ENCODE results near the gene MYL6. TPM values are rescaled to one million over a fixed set of nuclear protein-coding genes. Genes with fewer than 3 reads are reported as not detected.

Gene MYL6
- total and polyA plus RNA-seq, 9 of the 15 experiments (the other 6 are each of a cell fraction or from before 2014, with no cell fraction given) = 557 to 1,664 (median 958) TPM

GRCh38 chr12:56120158-56120846 is 37.9 kb upstream of the MYL6 start (continued):
- TF ChIP-seq ZNF592 (IDR thresholded peaks at IDR 0.05) (no peak), C11orf30 (IDR thresholded peaks at IDR 0.05; ENCODE audit: low read depth) (peak; percentile 75), RUNX1 (IDR thresholded peaks at IDR 0.05; ENCODE audit: low read depth) (no peak), ARID1B (IDR thresholded peaks at IDR 0.05) (0 out of 2 replicates have a peak, but pooled peaks have one; percentile 13), ZNF551 (CRISPR knock-in tag; IDR thresholded peaks at IDR 0.05) (no peak), ZNF316 (IDR thresholded peaks at IDR 0.05) (peak; percentile 83), TCF3 (CRISPR knock-in tag; IDR thresholded peaks at IDR 0.05) (no peak), RBM14 (IDR thresholded peaks at IDR 0.05; ENCODE audit: borderline replicate concordance, insufficient read depth, low read depth, low read length) (no peak), ELF2 (CRISPR knock-in tag; IDR thresholded peaks at IDR 0.05) (no peak), ZNF76 (CRISPR knock-in tag; IDR thresholded peaks at IDR 0.05; ENCODE audit: borderline replicate concordance) (no peak), PTRF (tag; IDR thresholded peaks at IDR 0.05) (no peak), PHF21A (IDR thresholded peaks at IDR 0.05; ENCODE audit: borderline replicate concordance, low read depth) (no peak), ZNF23 (CRISPR knock-in tag; IDR thresholded peaks at IDR 0.05) (no peak), SRF (CRISPR knock-in tag; IDR thresholded peaks at IDR 0.05) (no peak), THRB (CRISPR knock-in tag; conservative IDR thresholded peaks at IDR 0.05) (no peak)
- TF ChIP-seq, protein P1, sequence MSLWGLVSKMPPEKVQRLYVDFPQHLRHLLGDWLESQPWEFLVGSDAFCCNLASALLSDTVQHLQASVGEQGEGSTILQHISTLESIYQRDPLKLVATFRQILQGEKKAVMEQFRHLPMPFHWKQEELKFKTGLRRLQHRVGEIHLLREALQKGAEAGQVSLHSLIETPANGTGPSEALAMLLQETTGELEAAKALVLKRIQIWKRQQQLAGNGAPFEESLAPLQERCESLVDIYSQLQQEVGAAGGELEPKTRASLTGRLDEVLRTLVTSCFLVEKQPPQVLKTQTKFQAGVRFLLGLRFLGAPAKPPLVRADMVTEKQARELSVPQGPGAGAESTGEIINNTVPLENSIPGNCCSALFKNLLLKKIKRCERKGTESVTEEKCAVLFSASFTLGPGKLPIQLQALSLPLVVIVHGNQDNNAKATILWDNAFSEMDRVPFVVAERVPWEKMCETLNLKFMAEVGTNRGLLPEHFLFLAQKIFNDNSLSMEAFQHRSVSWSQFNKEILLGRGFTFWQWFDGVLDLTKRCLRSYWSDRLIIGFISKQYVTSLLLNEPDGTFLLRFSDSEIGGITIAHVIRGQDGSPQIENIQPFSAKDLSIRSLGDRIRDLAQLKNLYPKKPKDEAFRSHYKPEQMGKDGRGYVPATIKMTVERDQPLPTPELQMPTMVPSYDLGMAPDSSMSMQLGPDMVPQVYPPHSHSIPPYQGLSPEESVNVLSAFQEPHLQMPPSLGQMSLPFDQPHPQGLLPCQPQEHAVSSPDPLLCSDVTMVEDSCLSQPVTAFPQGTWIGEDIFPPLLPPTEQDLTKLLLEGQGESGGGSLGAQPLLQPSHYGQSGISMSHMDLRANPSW (CRISPR knock-in tag; IDR thresholded peaks at IDR 0.05) = no peak

Measured in K562 (cell line).